Peyer's patch (tissue), 4 donors: Measurements from ENCODE around the gene RAB25.

Experiments used
- POLR2A ChIP-seq, 2 donors: fragments of 450-650 bp; IDR thresholded peaks; one replicate each; pipeline ENCODE4 v1.5.1; 2017; ENCODE audit warnings: antibody characterized with exemption in 2 of 2, mild to moderate bottlenecking in 2 of 2, moderate library complexity in 2 of 2
- TF ChIP-seq, protein P1 (sequence below), 6 experiments: fragments of 450-650 bp in 4 of 6; fragments of 200-600 bp in 2 of 6; sonication (generic) in 1 of 6; IDR thresholded peaks; one replicate each; pipeline ENCODE4 v1.5.1; 2017 to 2019; ENCODE audit warnings: antibody characterized with exemption in 6 of 6, mild to moderate bottlenecking in 3 of 6, moderate library complexity in 1 of 6

DNA sequence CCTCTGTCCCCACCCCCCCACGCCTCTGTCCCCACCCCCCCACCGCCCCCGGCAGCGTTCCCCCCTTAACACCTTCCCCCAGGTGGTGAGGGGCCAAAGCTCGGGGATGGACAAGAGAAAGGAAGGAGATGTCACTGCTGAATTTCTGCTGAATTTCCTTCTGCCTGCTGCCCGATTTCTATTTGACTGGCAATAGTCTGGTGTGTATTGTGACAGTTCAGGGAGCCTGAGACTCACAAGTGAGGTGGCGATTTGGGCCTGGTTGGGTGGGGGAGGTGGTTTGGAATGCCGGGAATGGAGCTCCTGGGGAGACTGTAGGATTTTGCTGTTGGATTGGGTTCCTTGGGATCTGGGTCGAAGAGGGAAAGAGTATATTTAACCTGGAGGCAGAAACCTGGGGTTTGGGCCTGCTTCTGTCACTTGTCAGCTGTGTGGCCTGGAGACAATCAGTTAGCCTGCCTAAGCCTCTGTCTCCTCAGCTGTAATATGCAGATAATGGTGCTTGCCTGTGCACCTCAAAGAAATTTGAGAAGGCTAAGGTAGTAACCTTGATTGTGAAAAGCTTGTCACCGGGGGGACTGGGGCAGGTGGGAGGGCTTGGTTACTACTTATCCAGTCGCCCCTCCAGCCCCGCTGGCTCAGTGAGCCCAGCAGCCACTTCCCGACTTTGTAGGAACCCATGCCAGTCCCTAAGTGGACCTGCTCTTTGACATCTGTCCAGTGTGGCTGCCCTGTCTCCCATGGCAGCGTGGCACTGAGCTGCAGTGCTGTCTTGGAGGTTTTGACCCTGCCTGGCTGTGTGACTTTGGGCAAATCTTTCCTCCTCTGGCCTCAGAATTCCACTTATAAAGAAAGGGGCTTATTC is 45.9 kb downstream of the RAB25 start:
- TF ChIP-seq, protein P1, sequence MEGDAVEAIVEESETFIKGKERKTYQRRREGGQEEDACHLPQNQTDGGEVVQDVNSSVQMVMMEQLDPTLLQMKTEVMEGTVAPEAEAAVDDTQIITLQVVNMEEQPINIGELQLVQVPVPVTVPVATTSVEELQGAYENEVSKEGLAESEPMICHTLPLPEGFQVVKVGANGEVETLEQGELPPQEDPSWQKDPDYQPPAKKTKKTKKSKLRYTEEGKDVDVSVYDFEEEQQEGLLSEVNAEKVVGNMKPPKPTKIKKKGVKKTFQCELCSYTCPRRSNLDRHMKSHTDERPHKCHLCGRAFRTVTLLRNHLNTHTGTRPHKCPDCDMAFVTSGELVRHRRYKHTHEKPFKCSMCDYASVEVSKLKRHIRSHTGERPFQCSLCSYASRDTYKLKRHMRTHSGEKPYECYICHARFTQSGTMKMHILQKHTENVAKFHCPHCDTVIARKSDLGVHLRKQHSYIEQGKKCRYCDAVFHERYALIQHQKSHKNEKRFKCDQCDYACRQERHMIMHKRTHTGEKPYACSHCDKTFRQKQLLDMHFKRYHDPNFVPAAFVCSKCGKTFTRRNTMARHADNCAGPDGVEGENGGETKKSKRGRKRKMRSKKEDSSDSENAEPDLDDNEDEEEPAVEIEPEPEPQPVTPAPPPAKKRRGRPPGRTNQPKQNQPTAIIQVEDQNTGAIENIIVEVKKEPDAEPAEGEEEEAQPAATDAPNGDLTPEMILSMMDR (IDR thresholded peaks at IDR 0.05), result no peak
- TF ChIP-seq POLR2A (IDR thresholded peaks at IDR 0.05), result no peak
